Activated CD4-positive, alpha-beta T cell treated with anti-CD3 and anti-CD28 coated beads, Interleukin-2, Interleukin-6, amounts not matched to agents 100 ng/mL and 50 ng/mL, durations not matched to agents 16 hours and 8 hours (primary cell): ENCODE measurements around the gene TMEM225B.
"Not testable (repeated sequence)": the region's sequence is repeated elsewhere in the genome, so short reads cannot be mapped to it uniquely, and the experiment has no call there.

ENCODE experiments used
- DNase-seq: peaks from one replicate; pipeline ENCODE4 v3.0.0-alpha.2; 2020

The TMEM225B gene

DNA sequence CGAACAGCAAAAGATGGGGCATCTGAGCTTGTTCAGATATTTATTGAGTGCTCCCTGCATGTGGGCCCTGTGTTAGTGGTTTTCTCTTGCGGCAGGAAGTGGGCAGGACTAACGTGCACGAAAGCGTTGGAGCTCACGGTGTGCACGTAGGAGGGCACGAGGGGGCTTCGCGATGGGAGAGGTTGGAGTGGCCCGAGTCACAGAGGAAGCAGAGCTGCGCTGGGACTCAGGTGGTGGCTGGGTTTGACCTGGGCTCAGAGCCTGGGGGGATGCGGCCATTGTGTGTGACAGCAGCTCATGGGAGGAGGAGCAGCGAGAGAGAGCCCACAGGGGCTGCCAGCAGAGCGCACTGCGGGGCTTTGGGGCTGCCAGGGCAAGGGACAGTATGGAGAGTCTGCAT is 26.4 kb downstream of the TMEM225B start:
- peak; percentile 79 for DNase-seq

DNA sequence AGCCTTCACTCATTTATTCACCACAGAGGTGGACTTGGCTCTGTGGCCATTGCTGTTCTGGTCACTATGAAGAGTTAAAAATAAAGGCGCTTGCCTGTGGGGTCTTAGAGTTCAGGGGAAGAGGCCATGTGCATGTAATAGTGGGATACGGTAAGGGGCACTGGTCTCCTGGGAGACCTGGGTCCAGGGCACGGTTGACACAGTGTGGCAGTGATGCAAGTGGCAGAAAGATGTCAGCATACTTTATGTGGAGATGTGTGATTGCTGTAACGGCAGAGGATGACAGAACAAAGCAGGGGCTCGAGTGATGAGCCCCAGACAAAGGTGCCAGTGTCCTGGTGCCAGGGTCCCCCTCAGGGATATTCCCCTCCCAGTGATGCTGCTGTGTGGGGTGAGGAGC is 27.3 kb downstream of the TMEM225B start:
- DNase-seq: no peak

DNA sequence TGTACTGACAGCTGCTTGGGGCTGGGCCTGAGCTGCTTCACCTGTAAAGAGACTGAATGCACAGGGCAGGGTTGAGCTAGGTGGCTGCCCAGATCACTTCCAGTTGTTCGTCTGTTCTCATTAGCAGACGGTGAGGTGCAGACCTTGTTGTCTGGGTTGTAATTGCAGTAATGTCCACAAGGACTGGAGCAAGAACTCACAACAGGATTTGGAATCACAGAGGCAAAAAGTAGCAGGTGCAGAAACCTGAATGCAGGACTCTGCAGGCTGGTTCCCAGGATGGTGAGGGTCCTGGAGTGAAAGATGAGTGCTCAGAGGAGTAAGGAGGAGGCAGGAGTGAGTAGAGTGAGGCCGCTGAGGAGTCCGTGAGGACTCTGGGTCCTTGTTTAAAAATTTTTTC is 27.9 kb downstream of the TMEM225B start:
- DNase-seq: no peak

DNA sequence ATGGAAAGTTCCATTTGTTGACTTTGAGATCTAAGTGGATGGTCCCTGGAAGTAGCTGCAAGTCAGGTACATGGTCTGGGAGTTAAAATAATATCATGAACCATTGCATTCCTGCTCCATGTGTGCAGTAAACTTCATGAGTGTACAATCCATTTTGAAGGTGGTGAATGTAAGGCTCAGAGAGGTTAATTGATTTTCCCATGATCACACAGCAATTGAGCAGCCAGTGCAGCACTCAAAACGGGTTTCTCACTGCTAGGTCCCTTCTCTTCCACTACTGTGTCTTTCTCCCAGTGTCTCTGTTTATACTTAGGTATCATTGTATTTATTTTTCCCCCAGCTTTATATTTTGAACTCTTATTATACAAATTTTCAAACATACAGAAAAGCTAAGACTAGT is 28.6 kb downstream of the TMEM225B start:
- no peak for DNase-seq

DNA sequence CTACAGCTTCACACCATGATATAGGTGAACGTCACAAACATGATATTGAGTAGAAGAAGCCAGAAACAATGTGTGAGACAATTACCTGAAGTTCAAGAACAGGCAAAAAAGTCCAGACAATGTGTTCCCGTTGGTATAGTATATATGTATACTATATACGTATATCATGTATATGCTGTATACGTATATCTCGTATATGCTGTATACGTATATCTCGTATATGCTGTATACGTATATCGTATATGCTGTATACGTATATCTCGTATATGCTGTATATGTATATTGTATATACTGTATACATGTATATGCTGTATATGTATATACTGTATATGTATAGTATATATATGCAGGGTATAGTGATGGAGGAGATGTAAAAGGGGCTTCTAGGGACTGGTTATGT is 29.4 kb downstream of the TMEM225B start:
- DNase-seq: no peak

DNA sequence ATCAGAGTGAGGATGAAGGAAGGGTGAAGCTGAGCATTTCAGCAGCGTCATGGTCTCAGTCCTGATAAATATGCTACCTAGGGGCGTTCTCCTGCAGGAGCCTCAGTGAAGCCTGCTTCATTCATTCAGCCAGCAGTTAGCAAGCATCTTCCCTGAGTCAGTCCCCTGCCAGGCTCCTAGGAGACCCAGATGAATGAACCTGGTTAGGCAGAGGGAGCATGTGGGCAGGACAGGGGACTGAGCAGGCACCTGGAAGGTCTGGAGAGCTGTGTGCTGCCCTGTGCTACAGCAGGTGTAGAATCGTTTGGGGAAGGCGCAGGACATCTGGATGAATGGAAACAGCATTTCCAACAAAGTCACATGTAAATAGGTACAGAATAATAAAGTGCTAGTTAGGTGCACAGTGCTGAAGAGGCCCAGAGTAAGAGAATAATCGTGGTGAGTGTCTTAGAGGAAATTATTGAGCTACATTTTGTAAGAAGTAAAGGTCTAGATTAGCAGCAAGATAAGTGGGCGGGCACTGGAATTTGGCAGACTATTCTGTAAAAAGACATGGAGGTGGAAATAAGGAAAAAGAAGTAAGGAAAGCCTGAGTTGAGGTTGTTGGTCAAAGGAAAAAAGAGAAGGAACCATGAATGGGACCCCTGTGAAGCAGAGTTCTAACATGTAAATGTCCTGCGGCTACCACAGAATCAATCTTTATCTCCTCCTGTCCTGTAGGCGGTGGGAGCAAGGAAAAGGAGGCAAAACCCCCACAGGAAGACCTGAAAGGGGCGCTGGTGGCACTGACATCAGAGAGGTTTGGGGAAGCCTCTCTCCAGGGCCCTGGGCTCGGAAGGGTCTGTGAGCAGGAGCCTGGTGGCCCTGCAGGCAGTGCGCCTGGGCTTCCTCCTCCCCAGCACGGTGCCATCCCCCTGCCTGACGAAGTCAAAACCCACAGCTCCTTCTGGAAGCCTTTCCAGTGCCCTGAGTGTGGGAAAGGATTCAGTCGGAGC is 30.7 kb downstream of the TMEM225B start:
- no peak for DNase-seq

DNA sequence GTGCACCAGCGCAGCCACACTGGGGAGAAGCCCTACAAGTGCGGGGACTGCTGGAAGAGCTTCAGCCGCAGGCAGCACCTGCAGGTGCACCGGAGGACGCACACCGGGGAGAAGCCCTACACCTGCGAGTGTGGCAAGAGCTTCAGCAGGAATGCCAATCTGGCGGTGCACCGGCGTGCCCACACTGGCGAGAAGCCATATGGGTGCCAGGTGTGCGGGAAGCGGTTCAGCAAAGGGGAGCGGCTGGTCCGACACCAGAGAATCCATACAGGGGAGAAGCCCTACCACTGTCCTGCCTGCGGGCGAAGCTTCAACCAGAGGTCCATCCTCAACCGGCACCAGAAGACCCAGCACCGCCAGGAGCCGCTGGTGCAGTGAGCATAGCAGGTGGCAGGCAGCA is 31.6 kb downstream of the TMEM225B start:
- no peak for DNase-seq

DNA sequence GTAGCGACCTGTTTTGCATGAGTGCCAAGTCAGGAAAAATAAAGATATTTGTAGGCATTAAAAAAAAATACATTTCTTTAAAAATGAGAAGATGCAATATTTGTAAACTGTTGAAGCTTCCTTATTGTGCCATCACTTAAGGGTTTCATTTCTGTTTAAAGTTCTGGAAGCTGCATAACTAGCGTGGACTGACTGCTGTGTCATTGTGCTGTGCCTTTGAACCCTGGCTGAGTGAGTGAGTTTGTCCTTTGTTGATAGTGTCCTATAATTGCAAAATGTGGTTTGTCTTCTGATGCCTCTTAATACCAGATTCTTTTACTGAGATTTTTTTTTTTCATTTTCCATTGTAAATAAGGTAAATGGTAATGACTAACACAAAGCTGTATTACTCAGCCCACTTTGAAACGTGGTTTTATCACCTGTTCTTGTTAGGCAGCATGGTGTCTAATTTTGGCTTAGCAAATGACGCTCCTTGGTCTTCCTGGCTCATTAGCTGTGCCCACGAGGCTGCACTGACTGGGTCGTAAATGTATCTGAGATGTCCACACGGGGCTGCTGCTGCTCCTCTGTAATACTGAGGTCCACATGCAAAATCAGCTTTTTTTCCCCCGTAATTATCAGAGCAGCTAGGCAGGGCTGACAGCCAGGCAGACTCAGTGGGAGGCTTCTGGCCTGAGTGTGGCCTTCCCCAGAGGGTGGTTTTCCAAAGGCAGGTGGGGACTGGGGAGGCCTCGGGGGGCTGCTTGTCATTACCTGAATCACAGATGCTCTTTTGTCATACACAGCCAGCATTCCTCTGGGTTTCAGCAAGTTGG is 33.4 kb downstream of the TMEM225B start:
- peak; percentile 10 for DNase-seq

DNA sequence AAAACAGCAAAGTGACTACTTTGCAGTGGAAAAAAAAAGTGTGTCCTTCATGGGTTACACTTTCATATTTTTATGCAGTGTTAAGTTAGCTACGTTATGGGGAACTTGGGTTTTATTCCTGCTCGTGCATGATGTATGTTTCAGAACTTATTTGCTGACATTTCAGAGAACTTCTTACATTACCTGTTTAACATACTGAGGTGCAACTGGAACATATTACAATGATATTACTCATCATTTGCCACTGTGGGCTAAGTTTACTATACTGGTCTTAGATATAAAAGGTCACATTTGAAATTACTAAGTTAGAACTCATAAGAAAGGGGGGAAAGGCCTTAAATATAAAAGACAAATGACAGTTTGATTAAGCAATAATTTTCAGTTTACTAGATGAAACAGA is 39.3 kb downstream of the TMEM225B start:
- DNase-seq: not testable (repeated sequence)

DNA sequence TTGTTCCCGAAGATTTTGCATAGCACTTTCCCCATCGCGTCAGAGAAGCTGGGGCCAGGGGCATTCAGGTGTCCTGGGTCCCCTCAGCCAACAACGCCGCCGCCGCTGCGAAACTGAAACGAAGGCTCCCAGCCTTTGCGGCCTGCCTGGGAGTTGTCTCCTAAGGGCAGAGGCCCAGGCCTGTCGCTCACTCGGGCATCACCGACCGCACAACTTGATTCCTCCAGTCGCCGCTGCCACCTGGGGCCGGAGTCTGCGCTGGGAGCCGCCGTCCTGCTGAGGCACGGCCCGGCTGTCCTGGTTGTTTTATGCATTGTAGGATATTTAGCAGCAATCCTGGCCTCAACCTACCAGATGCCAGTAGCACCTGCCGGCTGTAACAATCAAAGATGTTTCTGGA is 40.7 kb downstream of the TMEM225B start:
- DNase-seq: no peak

DNA sequence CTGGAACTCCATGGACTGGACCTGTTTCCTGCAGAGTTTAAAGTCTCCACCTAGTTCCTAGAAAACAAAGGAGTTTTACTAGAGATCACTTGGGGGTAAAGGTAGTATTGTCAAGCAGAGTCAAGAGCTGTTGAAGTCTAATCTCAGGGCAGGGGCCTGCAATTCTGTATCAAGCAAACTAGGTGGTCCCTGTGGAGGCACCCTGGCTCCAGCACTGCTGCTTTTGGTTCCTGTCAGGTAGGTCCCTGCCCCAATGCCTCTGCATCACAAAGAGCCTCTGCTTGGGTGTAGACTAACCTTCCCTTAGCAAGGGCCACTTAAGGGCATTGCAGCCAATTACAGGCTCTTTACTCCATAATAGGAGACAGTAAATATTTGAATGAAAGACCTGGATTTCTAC is 41.2 kb downstream of the TMEM225B start:
- no peak for DNase-seq

DNA sequence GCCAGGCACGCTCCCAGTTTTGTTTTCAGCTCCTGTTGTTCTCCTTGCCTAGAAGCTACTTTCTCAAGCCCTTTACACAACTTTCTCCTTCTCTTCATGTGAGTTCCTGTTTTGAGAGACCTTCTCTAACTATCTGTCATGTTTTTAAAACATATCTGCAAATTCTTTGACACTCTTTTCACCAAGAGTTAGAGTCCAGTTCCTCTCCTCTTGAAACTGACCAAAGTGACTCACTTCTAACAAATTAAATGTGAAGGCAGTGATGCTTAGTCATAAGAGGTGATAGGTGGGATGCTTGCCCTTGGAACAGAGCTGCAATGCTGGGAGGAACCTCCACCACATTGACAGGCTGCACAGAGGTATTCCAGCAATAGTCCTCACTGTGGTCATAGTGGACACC is 44.0 kb downstream of the TMEM225B start:
- DNase-seq: no peak

DNA sequence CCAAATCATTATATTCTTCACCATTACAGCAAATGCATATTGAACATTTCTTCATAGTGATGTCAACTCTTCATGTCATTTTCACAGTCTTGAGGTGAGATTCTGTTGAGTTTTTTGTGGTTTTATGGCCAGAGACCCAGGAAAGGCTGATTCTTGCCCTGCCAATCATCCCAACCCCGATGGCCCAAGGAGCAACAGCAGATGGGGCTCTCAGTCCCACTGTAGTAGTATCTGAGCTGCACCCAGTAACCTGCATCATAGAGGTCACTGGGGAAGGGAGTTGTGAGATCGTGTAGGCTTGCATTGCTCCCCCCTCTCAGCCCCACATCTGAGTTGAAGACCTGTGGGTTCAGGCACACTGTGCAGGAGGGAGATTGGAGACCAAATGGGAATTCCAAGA is 45.4 kb downstream of the TMEM225B start:
- DNase-seq: no peak

DNA sequence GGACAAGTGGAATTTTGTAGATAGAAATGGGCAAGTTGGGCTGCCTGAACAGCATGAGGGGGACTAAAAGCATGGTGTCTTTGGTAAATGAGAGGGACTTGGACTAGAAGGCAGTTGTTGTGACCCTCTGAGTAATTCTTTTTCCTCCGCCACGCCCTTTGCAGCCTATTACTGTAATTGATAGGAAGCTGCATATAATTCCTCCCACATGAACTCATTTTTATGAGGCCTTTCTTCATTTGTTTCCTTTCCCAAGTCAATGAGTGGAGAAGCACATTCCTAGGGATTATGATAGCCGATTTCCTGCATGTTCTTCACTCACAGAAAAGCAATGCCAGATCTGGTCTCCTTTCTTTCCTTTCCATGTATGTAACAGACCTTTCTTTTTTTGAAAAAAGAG is 46.4 kb downstream of the TMEM225B start:
- no peak for DNase-seq

DNA sequence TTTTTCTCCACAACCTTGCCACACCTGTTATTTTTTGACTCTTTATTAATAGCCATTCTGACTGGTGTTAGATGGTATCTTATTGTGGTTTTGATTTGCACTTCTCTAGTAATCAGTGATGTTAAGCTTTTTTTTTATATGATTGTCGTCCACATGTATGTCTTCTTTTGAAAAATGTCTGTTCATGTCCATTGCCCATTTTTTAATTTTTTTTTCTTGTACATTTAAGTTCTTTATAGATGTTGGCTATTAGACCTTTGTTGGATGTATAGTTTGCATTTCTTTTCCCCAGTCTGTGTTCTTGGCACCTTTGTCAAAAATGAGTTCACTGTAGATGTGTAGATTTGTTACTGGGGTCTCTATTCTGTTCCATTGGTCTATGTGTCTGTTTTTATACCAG is 47.5 kb downstream of the TMEM225B start:
- no peak for DNase-seq

DNA sequence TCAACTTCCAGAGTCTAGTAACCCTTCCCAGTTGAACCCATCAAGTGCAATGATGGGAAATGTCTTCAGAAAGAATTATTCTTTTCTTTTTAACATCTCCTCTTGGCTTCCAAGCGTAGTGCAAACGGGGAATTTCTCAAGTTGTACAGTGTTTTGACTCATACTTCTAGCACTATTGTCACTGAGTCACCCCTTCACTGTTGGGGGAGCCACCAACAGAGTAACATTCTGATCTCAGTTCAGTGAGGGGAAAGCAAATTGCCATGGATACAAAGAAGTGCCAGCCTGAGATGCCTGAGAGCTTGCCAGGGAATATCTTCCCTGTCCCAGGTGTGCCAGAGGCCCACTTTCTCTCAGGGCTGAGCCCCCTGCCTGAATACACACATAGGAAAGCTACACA is 50.8 kb downstream of the TMEM225B start:
- DNase-seq: no peak

DNA sequence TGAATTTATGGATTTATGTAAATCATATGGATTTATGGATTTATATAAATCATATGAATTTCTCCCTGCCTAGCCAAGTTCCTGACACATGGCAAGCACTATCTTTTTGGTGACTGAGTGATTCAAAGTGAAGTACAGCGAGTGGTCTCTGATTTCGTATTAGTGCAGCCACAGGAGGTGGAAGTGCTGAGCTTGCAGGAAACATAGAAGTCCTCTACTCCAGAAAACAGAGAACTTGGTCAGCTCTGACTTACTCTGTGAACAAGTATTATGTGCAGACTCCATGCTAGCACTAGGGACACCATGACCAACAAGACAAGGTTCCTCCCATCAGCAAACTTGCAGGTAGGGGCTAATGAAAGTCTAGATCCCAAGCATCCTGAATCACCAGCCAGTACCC is 53.2 kb downstream of the TMEM225B start:
- no peak for DNase-seq

DNA sequence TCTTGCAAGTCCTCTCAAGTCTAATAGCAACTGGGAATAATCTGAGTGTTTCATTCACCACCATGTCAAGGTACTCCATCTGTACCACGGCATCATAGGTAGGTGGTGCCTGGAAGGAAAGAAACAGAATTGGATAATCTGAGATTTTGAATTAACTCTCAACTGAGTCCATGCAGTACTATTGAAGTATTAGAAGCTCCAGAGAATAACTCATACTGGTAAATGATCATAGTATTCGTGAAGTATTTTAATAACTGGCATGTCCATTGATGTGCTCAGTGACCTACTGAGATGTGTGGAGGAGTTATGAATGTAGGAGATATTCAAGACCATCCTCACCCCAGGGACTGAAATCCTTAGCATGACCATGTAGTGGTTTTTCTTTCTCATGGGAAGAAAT is 54.6 kb downstream of the TMEM225B start:
- no peak for DNase-seq

DNA sequence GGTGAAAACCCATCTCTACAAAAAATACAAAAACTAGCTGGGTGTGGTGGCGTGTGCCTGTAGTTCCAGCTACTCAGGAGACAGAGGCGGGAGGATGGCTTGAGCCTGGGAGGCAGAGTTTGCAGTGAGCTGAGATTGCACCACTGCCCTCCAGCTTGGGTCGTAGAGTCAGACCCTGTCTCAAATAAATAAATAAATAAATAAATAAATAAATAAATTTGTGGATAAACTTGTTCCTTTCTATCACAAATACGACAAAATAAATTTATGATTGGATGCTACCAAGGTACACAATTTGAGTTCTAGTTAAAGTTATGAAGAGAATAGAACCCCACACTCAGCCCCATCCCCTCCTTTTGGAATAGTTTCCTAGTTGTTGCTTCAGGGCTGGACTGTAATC is 55.2 kb downstream of the TMEM225B start:
- DNase-seq: not testable (repeated sequence)

DNA sequence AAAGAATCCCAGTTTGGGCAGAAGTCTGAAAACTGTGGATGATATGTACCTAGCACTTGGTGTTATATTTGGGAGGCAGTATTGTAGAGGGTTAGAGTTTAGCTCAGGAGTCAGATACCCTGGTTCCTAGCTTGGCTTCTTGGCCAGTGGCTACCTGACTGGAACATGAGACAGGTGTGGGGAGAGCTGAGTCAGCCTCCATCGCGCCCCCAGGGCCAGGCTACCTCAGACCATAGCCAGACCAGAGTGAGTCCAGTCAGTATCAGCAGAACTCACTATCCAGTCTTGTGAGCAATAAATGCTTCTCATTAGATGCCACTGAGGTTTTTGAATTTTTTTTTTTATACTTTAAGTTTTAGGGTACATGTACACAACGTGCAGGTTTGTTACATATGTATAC is 55.7 kb downstream of the TMEM225B start:
- no peak for DNase-seq

DNA sequence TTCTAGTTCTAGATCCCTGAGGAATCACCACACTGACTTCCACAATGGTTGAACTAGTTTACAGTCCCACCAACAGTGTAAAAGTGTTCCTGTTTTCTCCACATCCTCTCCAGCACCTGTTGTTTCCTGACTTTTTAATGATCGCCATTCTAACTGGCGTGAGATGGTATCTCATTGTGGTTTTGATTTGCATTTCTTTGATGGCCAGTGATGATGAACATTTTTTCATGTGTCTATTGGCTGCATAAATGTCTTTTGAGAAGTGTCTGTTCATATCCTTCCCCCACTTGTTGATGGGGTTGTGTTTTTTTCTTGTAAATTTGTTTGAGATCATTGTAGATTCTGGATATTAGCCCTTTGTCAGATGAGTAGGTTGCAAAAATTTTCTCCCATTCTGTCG is 56.6 kb downstream of the TMEM225B start:
- not testable (repeated sequence) for DNase-seq

DNA sequence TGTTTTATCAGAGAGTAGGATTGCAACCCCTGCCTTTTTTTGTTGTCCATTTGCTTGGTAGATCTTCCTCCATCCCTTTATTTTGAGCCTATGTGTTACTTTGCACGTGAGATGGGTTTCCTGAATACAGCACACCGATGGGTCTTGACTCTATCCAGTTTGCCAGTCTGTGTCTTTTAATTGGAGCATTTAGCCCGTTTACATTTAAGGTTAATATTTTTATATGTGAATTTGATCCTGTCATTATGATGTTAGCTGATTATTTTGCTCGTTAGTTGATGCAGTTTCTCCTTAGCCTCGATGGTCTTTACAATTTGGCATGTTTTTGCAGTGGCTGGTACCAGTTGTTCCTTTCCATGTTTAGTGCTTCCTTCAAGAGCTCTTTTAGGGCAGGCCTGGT is 59.8 kb downstream of the TMEM225B start:
- DNase-seq: not testable (repeated sequence)
